Measurements from ENCODE around the gene ARL6IP1. TPM values are rescaled to one million over a fixed set of nuclear protein-coding genes. Genes with fewer than 3 reads are reported as not detected.

The ARL6IP1 gene
- total RNA-seq, 1 donor = 240 TPM

- no peak for TF ChIP-seq CTCF (IDR thresholded peaks at IDR 0.05; ENCODE audit: insufficient read depth, low read length)
- no peak overlapping the region for H3K4me3 ChIP-seq (ENCODE audit: low read depth, low read length)
- no peak for DNase-seq (ENCODE audit: low read depth)
Measured at GRCh38 chr16:18811925-18812324, 10.6 kb upstream of the ARL6IP1 start.

DNA sequence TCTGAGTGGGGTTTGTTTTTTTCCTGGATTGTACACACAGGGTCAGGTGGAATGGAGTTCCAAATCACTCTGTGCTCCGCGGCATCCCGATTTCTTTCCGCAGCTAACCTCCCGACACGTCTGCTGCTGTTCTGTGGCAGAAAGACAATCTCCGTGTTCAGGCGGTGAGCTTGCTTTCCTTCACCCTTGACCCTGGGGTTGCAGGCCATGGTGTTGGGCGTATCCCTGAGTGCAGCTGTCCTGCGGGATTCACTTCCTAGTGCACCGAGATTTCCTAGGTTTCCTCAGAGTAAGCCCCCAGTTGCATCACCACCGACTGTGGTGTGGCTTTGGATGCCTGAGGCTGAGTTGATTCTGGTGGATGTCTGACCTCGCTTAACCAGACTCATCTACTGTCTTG, 7.8 kb upstream of the ARL6IP1 start:
- no peak for DNase-seq (ENCODE audit: low read depth)
- TF ChIP-seq CTCF (IDR thresholded peaks at IDR 0.05; ENCODE audit: insufficient read depth, low read length) = no peak

GRCh38 chr16:18805257-18805773, 4.0 kb upstream of the ARL6IP1 start:
- H3K4me3 ChIP-seq (ENCODE audit: low read depth, low read length) = no peak overlapping the region
- no peak for TF ChIP-seq CTCF (IDR thresholded peaks at IDR 0.05; ENCODE audit: insufficient read depth, low read length)
- no peak for DNase-seq (ENCODE audit: low read depth)

More for the DNA sequence above, 7.8 kb upstream of the ARL6IP1 start:
- H3K4me3 ChIP-seq (ENCODE audit: low read depth, low read length) = no peak overlapping the region

- TF ChIP-seq CTCF (IDR thresholded peaks at IDR 0.05; ENCODE audit: insufficient read depth, low read length) = no peak
- H3K4me3 ChIP-seq (ENCODE audit: low read depth, low read length) = no peak overlapping the region
- no peak for DNase-seq (ENCODE audit: low read depth)
Measured at GRCh38 chr16:18804540-18804939, 3.2 kb upstream of the ARL6IP1 start.

DNA sequence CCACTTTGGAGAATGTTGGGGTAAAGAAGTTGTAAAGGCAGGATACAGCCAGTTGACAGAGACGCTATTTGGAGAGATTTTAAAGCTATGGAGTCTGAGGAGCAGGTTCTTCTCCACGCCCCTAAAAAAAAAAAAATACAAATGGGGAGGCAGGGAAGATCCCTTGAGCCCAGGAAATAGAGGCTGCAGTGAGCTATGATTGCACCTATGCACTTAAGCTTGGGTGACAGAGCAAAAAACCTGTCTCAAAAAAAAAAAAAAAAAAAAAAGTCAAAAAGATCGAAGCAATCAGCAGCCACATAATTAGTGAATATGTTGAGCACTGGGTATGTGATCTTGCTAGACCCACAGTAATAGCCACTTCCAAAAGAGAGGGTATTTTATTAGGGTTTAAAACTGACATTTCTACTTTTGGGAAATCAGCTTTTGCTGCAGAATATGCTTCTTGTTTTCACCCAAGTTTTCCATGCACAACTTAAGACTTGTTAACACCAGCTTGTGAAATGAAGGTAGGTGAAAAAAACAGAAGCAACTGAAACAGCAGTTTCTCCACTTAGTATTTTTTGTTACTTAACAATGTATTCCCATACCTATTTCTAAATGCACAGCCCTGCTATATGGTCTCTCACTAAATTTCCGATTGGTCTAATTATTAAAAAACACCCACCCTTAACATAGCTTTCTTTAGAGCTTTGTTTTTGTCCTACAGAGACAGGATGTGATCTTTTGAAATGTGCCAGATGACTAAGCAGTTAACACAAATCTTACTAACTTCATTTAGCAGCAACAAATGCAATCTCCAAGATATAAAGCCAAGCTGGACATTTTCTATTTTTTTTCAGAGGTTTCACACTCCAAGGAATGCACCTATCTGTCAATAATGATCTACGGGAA, 2.5 kb upstream of the ARL6IP1 start:
- peak; percentile 48 for DNase-seq (ENCODE audit: low read depth)

DNA sequence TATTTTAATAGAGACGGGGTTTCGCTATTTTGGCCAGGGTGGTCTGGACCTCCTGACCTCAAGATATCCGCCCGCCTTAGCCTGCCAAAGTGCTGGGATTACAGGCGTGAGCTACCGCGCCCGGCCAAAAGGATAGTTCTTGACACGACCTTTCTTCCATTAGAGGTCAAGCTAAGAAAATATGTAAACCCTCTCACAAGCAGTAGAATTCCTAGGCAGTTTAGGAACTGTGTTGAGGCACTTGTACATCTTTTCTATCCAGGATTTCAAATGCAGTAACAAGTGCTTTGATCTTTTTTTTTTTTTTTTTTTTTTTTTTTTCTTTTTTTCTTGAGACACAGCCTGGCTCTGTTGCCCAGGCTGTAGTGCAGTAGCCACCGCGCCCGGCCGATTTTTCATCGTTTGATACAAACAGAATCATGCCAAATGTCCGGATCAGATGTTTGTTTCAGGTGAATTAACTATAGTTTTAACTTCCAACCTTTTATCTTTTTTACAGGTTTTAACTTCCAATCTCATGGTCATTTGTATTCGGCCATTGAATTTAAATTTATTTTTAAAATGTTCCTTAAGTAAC, 1.5 kb upstream of the ARL6IP1 start:
- no peak for TF ChIP-seq CTCF (IDR thresholded peaks at IDR 0.05; ENCODE audit: insufficient read depth, low read length)
- H3K4me3 ChIP-seq (ENCODE audit: low read depth, low read length) = no peak overlapping the region
- DNase-seq (ENCODE audit: low read depth) = no peak

More for the DNA sequence above, 2.5 kb upstream of the ARL6IP1 start:
- H3K4me3 ChIP-seq (ENCODE audit: low read depth, low read length) = no peak overlapping the region
- no peak for TF ChIP-seq CTCF (IDR thresholded peaks at IDR 0.05; ENCODE audit: insufficient read depth, low read length)
